SKM-1 (cell line): ENCODE measurements around the gene PPY.
"Not testable (repeated sequence)": the region's sequence is repeated elsewhere in the genome, so short reads cannot be mapped to it uniquely, and the experiment has no call there.

Experiments used
- DNase-seq: peaks from one replicate; lab custom pipeline; 2025; ENCODE audit not compliant: unreplicated experiment; lab: John Stamatoyannopoulos, UW

Gene PPY

DNA sequence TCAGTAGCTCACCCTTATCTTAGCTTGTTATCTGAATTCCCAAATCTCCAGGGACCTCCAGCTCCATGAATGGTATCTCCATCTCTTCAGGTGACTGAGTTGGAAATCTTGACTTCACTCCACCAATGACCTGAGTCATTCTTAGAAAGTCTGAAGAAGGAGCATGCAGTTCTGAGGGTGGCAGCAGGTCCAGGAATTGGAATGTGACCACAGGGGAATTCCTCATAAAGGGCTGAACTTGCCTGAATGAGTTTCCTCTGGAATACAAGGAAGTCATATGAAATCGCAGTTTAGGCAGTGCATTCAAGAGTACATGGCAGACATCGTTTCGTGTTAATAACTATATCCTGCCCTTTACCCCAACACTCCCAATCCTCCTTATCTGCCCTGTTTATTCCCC, 24.0 kb upstream of the PPY start:
- no peak for DNase-seq

DNA sequence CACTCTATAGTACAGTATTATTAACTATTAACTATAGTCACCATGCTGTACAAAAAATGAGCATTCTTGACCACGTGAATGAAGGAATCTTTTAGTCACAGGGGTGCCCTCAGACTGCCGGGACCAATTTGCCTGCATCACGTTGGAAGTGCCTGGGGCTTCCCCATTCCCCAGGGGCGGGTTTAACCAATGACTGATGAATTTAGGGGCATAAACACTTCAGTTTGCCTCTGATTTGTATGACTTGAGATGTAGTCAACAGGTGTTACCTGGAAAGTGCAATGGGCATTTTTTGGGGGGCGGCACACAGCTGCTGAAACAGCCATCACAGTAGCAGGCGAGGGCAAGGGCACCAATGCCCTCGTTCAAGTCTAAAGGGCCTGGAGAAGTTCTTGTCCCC, 20.2 kb upstream of the PPY start:
- no peak for DNase-seq

DNA sequence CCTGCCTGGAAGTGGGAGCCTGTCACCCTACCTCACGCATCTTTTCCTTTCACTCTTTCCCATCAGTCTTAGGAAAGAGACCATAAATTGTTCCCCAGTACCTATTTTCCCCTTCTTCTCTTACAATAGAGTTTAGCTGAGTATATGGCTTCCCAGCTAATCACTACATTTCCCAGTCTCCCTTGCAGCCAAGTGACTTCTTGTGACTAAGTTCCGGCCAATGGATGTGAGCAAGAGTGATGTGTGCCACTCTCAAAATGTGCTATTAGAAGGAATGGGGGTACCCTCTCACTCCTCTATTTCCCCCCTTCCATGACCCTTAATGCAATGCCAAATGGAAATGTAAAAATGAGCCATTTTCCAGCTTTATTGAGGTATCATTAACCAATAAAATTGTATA, 19.7 kb upstream of the PPY start:
- no peak for DNase-seq

DNA sequence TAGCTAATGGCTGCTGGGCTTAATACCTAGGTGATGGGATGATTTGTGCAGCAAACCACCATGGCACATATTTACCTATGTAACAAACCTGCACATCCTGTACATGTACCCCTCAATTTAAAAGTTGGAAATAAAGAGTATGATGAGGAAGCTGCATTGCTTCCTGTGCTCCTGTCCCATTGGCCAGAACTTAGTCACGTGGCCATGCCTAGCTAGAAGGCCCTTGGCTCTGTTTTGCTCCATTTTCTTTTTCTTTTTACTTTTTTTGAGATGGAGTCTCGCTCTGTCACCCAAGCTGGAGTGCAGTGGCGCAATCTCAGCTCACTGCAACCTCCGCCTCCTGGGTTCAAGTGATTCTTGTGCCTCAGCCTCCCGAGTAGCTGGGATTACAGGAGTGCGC, 19.0 kb upstream of the PPY start:
- DNase-seq = not testable (repeated sequence)

DNA sequence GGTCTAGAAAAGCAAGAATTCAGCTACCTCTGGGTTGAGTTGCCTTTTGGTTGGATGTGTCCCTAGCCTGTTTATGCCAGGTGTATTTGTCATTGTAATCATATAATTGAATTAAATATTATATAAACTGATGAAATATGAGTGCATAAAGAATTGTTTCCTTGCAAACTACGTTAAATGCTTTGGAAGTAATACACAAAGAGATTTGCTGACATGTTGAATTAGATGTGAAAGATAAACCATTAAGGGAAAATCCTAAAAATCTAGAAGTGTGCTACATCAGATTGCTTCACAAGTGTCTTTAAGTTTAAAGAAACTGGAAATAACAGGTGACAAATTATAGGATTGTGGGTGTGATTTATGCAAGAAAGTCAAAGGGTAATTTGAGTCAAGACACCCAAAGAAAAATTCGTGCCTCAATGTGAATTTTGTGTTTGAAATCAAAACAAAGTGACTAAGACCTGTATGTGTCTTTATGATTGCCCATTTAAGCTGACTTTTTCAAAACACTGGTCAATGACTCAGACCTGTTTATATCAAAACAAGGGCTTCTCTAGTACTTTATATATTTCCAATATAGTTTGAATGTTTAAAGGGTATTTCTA, 16.6 kb upstream of the PPY start:
- no peak for DNase-seq

DNA sequence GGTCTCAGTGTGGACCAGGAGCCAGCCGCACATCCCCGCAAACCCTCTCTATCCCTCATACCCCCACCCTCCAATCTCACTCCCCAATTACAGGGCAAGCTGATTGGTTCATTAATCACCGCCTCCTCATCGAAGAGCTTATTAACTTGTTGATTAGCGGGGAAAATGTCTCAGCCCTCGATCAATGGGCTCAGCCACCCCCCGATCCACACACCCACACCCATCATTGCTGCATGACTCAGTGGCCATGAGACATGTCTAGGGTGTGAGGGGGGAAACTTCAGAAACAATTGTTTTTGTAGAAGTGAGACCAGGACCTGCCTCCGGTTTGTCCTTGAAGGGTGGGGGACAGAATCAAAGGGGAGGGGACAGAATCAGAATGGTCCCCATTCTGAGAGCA, 13.9 kb upstream of the PPY start:
- DNase-seq = no peak

DNA sequence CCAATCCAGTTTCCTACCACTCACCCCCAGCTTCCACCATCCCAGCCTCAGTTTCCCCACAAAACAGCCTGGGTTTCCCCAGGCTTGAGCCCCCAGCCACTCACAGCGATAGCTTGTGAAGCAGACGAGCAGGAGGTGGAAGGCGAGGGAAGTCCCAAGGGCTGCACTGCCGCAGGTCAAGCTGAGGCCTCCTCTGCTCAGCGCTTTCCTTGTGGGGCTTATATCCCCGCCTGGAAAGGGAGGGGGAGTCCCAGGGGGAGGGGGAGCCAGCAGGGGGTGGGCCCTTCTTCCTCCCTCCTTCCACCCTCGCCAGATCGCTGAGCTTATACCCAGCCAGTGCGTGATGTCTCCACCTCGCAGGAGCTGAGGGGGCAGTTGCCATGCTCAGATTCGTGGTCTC, 11.5 kb upstream of the PPY start, which contains the start of gene PYY:
PYY (minus strand) TSS at position 195 of the 400 bp plus-strand sequence. CDS start 457 bp downstream, outside the sequence.
- no peak for DNase-seq

DNA sequence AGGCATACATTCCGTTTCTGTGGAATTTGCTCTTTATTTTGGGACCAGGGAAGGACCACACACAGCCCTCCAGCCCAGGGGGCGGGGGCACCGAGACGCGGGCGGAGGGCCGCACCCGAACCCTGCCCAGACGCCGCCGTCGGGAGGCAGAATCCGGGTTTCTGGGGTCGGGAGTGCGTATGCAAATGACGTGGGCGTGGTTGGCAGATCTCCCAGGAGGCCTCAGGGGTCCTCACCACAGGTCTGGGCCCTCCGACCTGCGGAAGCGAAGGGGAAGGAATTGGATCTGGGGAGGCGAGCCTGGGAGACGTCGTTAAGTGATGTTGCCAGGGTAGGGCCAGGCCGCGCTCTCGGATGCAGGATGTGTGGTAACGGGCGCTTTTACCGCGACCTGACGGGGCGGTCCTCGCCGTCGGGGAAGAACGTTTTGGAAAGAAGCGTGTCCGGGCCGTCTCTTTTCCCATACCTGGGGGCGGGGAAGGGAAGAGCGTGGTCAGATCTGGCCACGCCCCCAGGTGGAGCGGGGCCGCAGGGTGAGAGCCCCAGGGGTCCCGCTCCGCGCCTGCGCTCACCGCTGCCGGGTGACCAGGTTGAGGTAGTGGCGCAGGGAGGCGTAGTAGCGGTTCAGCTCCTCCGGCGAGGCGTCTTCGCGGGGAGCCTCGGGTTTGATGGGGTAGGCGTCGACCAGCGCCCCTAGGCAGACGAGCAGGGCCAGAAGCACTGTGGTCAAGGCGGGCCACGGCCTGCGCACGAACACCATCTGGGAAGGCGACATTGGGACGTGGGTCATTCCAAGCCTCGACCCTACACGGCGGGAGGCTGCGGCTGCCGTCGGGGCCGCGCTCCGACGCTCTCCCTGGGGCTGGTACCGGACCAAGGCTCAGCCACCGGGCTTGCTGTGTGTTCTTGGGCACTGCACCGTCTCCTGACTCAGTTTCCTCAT, 10.7 kb upstream of the PPY start:
- no peak for DNase-seq

DNA sequence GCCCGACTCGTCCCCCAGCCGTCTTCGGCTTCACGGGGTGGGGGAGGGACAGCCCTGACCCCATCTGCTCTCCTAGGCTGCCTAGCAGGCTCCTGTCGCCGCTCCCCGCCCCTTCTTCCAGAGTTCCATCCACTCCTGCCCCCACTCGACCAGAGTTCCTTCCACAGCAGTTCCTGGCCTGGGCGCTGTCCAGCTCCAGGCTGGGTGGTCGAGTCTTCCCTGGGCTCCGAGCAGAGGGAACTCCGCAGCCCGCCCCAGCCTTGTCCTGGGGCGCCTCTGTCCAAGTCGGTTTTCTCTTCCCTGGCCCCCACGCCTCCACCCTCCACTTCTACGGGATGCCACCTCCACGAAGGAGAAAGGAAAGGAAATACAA, 10.1 kb upstream of the PPY start:
- DNase-seq = no peak

DNA sequence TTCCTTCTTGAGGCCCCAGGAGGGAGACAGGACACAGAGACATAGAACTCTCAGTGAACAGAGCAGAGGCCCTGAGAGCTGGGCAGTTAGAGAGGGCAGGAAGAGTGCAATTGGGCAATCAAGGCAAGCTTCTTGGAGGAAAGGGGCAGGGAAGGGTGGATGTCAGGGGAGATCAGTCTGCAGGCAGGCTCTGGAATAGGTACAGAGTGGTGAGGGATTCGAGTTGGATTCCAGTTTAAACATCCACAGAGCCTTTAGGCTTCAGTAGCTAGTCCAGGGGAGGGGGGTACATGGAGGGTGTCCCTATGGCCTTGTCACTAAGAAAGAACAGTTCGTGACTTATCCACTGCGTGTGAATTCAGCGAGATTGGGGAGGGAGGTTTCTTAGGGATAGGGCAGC, 9.5 kb upstream of the PPY start:
- DNase-seq = no peak

DNA sequence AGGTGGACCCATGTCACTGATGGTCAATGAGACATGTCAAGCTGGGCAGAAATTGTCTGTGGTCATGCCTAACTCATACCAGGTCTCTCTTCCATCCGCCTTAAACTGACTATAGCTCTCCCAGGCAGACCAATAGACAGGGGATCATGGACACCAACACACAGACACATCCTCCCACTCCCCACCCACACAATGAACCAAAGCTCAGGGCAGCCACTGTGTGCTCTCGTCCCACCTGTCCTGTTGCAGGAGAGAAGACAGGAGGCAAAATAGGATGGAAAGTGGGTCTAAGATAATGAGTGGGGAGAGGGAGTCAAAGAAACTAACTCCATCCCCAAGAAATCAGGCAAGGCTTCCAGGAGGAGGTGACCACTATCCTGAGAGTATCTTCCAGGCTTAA, 8.3 kb upstream of the PPY start:
- DNase-seq = no peak

DNA sequence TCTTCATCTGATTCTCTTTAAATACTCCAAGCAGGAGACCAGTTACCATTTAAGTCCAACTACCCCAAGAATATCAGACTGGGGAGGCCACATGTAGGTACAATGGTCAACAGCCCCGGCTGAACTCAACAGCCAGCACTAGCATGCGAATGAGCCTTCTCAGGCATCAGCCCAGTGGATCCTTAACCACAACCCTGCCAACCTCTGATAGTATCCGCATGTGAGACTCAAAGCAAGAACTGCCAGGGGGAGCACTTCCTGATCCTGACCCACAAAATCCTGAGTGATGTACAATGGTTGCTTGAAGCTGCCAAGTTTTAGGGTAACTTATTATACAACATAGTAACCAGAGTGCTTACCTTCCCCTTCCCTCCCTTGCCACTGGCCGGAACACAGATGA, 7.5 kb upstream of the PPY start:
- no peak for DNase-seq

DNA sequence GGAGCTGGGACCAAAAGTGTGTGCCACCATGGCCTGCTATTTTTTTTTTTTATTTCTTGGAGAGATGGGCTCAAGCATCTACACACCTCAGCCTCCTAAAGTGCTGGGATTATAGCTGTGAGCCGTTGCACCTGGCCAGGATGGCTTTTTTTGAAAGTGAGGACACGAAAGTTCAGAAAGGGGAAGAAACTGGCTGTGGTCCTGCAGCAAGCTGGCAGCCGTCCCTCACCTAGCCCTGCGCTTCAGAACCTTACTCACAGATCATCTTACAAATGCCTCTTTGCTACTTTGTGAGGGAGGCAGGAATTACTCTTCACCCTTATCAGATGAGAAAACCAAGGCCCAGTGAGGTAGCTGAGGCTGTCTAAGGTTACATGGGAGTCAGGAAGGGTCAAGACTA, 4.5 kb upstream of the PPY start:
- DNase-seq = no peak

DNA sequence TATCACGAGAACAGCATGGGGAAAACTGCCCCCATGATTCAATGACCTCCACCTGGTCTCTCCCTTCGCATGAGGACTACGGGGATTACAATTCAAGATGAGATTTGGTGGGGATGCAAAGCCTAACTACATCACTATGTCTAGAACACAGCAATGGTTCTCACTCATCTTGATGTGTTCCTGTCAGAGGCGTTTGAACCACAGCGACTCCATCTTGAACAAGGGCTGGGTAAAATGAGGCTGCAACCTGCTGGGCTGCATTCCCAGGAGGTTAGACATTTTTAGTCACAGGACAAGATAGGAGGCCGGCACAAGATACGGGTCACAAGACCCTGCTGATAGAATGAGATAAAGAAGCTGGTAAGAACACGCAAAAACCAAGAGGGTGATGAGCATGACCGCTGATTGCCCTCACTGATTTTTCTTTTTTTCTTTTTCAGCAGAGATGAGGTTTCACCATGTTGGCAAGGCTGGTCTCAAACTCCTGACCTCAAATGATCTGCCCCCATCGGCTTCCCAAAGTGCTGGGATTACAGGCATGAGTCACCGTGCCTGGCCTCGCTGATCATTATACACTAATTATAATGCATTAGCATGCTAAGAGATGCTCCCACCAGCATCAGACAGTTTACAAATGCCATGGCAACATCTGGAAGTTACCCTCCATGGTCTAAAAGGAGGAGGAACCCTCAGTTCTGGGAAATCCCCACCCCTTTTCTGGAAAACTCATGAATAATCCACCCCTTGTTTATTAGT, 3.0 kb upstream of the PPY start:
- no peak for DNase-seq

DNA sequence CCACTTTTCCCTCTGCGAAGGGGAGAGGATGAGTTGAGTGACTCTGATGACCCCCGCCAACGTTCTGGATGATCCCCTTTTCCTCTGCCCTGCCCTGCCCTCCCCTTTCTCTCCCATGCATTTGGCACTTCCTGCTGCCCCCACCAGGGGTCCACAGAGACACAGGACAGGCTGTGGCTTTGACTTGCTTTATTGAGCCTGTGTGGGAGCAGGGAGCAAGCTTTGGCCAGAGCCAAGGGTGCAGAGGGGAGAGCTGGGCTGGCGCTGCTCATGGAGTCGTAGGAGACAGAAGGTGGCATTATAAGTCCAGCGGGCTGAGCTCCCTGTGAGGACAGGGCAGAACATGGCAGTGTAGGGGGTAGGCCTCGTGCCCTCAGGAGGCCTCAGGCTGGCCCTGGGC, 1.6 kb downstream of the PPY start:
- DNase-seq = no peak

DNA sequence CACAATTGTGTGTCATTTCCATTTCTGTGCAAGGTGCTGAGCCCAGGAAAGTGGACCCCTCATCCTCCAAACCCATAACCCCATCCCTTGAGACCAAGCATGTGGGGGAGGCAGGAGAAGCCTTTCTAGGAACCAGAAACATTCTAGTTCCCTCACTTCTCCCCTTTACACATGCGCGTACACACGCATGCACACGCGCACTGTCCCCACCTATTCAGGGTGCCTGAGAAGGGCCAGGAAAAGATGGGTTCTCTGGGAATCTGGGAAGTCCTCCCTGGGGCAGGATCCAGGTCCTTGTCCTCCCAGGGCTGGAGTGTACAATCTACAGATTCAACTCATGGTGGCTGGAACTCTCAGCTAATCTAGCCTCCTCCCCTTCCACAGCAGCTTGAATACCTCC, 2.4 kb downstream of the PPY start:
- DNase-seq = no peak

DNA sequence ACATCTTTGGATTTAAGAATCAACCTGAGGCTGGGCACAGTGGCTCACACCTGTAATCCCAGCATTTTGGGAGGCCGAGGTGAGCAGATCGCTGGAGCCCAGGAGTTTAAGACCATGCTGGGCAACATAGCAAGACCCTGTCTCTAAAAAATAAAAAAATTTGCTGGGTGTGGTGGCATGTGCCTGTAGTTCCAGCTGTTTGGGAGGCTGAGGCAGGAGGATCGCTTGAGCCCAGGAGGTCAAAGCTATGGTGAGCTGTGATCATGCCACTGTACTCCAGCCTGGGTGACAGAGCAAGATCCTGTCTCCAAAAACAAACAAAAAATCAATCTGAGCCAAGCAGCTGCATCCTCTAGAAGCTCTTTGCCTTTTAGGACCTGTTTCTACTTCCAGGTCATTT, 2.8 kb downstream of the PPY start:
- not testable (repeated sequence) for DNase-seq

DNA sequence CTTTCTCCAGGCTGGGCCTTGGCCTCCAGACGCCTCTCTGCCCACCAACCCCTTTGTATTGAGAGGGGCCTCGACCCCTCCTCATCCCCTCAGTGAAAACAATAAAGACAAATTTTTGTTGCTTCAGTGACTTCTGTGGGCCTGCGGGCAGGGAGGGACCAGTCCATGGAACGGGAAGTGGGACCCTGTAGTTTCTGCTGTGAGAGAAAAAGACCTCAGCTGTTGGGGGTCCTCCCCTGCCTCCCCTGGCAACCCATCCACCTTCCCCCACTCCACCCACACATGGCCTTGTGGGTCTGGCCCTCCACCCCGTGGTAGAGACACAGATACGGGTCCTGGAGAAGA, 3.5 kb downstream of the PPY start:
- no peak for DNase-seq

DNA sequence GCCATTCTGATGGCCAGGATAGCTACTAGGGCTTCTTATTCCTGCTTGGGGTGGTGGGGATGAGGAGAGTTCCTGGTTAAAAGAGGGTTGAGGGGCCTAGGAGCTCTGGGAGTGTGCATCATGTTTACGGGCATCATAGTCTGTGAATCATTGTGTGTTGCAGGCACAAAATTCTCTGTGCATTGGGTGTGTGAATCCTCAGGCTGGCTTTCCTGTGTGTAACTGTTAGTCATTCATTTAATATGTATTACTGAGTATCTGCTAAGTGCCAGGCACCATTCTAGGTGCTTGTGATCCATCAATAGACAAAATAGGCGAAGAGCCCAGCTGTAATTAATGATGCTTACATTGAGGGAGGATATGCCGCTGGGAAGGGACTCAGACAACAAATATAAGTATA, 5.8 kb downstream of the PPY start:
- DNase-seq = no peak

DNA sequence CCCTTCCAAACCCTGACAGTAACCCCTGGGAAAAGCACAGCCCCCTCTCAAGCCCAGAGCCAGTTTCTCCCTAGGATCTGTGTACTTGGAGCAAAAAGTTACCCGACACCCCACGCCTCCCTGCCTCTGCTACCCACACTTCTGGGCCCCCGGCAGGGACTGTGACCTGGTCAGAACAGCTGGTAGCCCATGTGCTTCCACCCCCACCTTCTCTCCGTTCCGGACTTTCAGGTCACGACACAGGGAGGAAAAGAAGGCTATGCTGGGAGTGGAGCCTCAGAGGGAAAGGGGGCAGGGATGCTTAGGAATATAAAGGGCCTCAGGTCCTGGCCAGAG, 6.4 kb downstream of the PPY start:
- no peak for DNase-seq

DNA sequence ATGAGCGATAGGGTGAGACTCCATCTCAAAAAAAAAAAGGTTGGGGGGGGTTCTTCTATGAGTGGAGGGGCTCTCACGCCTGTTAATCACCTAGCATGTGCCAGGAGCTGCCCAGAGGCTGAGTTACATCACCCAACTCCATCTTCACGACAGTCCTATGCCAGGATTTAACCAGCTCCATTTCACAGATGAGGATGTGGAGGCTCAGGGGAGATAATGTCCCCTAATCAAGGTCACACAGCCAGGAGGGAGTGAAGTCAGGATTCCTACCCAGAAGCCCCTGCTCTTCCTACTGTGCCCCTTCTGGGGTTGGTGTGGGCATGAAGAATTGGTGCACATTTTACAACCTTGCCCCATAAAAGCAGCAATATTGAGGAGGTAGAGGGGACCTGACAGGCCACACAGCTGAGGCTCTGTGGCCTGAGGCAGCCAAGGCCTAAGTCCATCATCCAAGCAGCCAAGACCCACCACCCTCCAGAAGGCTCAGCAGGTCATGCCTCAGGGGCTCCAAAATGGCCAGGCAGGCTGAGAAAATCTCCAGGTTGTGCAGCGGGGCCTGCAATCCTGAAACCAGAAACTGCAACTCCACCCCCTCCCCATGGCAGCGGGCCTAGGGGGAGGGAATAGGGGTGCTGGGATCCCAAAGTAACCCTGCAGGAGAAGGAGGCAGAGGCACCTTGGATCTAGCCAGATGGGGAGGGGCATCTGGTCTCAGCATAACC, 6.9 kb downstream of the PPY start:
- DNase-seq = no peak

DNA sequence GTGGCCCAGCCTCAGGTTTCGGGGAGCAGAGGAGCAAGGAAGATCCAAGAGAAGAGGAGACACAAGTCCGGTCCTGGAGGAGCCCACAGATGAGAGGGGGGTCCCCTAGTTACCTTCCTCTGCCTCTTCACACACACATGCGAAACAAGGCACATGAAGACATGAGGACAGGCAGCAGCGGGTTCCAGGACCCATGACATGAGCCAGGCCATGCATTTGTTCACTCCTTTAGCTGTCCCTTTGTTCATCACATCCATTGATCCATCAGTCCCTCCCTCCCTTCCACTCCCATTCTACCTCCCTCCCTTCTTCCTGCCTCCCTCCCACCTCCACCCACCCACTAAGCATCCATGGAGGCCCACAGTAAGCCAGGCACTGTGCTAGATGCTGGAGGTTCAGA, 9.4 kb downstream of the PPY start:
- DNase-seq = no peak
